ENCODE measurements around the gene CELF1. TPM values are rescaled to one million over a fixed set of nuclear protein-coding genes. Genes with fewer than 3 reads are reported as not detected.

The CELF1 gene
- polyA plus RNA-seq, 1 of the 3 experiments (the other 2 are of a cell fraction): 47.5 TPM

- TF ChIP-seq EZH2phosphoT487 (IDR thresholded peaks at IDR 0.05; ENCODE audit: borderline replicate concordance, low read depth): no peak
- no peak for TF ChIP-seq JUND (IDR thresholded peaks at IDR 0.05)
These were observed 36.6 kb upstream of the CELF1 start (continued) for GRCh38 chr11:47589584-47589976.

GRCh38 chr11:47589118-47589517 lies 36.2 kb upstream of the CELF1 start:
- H3K9me3 ChIP-seq: no peaks in the 10 kb centered on the region
- no peaks in the 10 kb centered on the region for H3F3A ChIP-seq (replicated peaks; ENCODE audit: insufficient read depth)
- CTCF ChIA-PET: no interaction called here
- no peak overlapping the region for H3K9ac ChIP-seq
- WGBS (ENCODE audit: low lambda C conversion rate): 80% methylated on average over 9 of the region's 11 CpGs
- no peak for TF ChIP-seq ELF1 (IDR thresholded peaks at IDR 0.05)
- TF ChIP-seq MEF2A (IDR thresholded peaks at IDR 0.05; ENCODE audit: borderline replicate concordance, low read depth): no peak
- no peak for TF ChIP-seq USF2 (IDR thresholded peaks at IDR 0.05; ENCODE audit: borderline replicate concordance, low read depth, low read length)
- TF ChIP-seq YY1 (IDR thresholded peaks at IDR 0.05; ENCODE audit: low read depth): no peak
- no peak for TF ChIP-seq FOXJ3 (CRISPR knock-in tag; IDR thresholded peaks at IDR 0.05)
- TF ChIP-seq RAD21 (IDR thresholded peaks at IDR 0.05; ENCODE audit: low read length): no peak
- no peak for TF ChIP-seq MAX (IDR thresholded peaks at IDR 0.05; ENCODE audit: low read depth)
- no peak for TF ChIP-seq PBX3 (IDR thresholded peaks at IDR 0.05)
- TF ChIP-seq CTCF (IDR thresholded peaks at IDR 0.05): no peak
- TF ChIP-seq NFIC (IDR thresholded peaks at IDR 0.05; ENCODE audit: borderline replicate concordance): no peak
- no peak for TF ChIP-seq TEAD4 (IDR thresholded peaks at IDR 0.05; ENCODE audit: borderline replicate concordance, insufficient read depth)
- no peak for TF ChIP-seq FOXM1 (IDR thresholded peaks at IDR 0.05; ENCODE audit: low read depth)
- TF ChIP-seq RCOR1 (IDR thresholded peaks at IDR 0.05; ENCODE audit: low read length): no peak
- no peak for TF ChIP-seq EP300 (IDR thresholded peaks at IDR 0.05; ENCODE audit: borderline replicate concordance in 1 of 2, low read depth in 1 of 2, low read length in 1 of 2)
- no peak for TF ChIP-seq POLR2AphosphoS5 (IDR thresholded peaks at IDR 0.05; ENCODE audit: low read depth, low read length)
- no peak for TF ChIP-seq GATA2 (CRISPR knock-in tag; IDR thresholded peaks at IDR 0.05)
- no peak for TF ChIP-seq MXI1 (IDR thresholded peaks at IDR 0.05; ENCODE audit: low read depth, low read length)
- no peak for TF ChIP-seq REST (IDR thresholded peaks at IDR 0.05; ENCODE audit: low read depth, low read length)
- no peak for TF ChIP-seq SIN3A (IDR thresholded peaks at IDR 0.05; ENCODE audit: borderline replicate concordance, low read depth, low read length)
- TF ChIP-seq RFX5 (IDR thresholded peaks at IDR 0.05; ENCODE audit: low read length): no peak
- H3K27me3 ChIP-seq (ENCODE audit: insufficient read depth): peaks cover 13% of the 10 kb centered on the region; the same call in 1 of the 2 replicates
- peaks cover 0 to 6% of the 10 kb centered on the region in 2 experiments; a peak in 1 of 4 replicates for H3K4me1 ChIP-seq (ENCODE audit: control insufficient read depth in 1 of 2, insufficient read depth in 2 of 2, low read depth in 1 of 2, low read length in 1 of 2)
- no peak for DNase-seq
- no peak overlapping the region for H3K27ac ChIP-seq (ENCODE audit: low read depth in 2 of 2, low read length in 1 of 2)
- POLR2A ChIA-PET: no interaction called here
- no peak overlapping the region for H2AFZ ChIP-seq (ENCODE audit: low read depth)
- no peaks in the 10 kb centered on the region for H3K79me2 ChIP-seq (ENCODE audit: insufficient read depth)
- no peaks in the 10 kb centered on the region for H3K9me2 ChIP-seq
- H3K4me2 ChIP-seq: no peak overlapping the region
- no peak overlapping the region for H3K4me3 ChIP-seq (ENCODE audit: low read depth in 2 of 2, low read length in 1 of 2)
- H4K20me1 ChIP-seq (ENCODE audit: insufficient read depth): no peaks in the 10 kb centered on the region
- H3K36me3 ChIP-seq (replicated peaks in 1 of 2; ENCODE audit: control insufficient read depth in 1 of 2, insufficient read depth in 2 of 2, low read length in 1 of 2): peaks cover 3% of the 10 kb centered on the region in 2 experiments
